GM23338 (cell line): Measurements from ENCODE around the gene TRDMT1. TPM values are rescaled to one million over a fixed set of nuclear protein-coding genes. Genes with fewer than 3 reads are reported as not detected.

Source experiments
- ATAC-seq: fragments of 200-7000 bp; cut with Tn5 transposase; 3 replicates; pipeline ENCODE4 v1.9.1; 2020
- DNase-seq: peaks from one replicate; pipeline ENCODE4 v3.0.0-alpha.2; 2015; ENCODE audit warnings: low spot score
- H2AFZ ChIP-seq: fragments of 200-600 bp; sonication (generic); 2 replicates; pipeline ENCODE4 v1.8.0; 2016; ENCODE audit warnings: antibody characterized with exemption, mild to moderate bottlenecking, moderate library complexity
- H3F3A ChIP-seq: fragments of 200-600 bp; sonication (generic); replicated peaks from 2 replicates; pipeline ENCODE4 v1.8.0; 2017; ENCODE audit warnings: antibody characterized with exemption, mixed run types, low read depth
- H3K27ac ChIP-seq: fragments of 200-600 bp; sonication (generic); 2 replicates; pipeline ENCODE4 v1.6.1; 2016; ENCODE audit warnings: low read depth
- H3K27me3 ChIP-seq: fragments of 200-600 bp; sonication (generic); 2 replicates; pipeline ENCODE4 v1.8.0; 2016; ENCODE audit warnings: mild to moderate bottlenecking, mixed run types, moderate library complexity; ENCODE audit not compliant: insufficient read depth
- H3K36me3 ChIP-seq: fragments of 200-600 bp; sonication (generic); 2 replicates; pipeline ENCODE4 v1.8.0; 2016; ENCODE audit warnings: mild to moderate bottlenecking; ENCODE audit not compliant: insufficient read depth
- H3K4me1 ChIP-seq: fragments of 200-600 bp; sonication (generic); 2 replicates; pipeline ENCODE4 v1.8.0; 2016; ENCODE audit warnings: mild to moderate bottlenecking, moderate library complexity; ENCODE audit not compliant: insufficient read depth
- H3K4me2 ChIP-seq: fragments of 200-600 bp; sonication (generic); 2 replicates; pipeline ENCODE4 v1.7.1; 2017; ENCODE audit warnings: mixed run types
- H3K4me3 ChIP-seq: fragments of 200-600 bp; sonication (generic); 2 replicates; pipeline ENCODE4 v1.6.1; 2016; ENCODE audit warnings: mixed run types
- H3K79me2 ChIP-seq: fragments of 200-600 bp; sonication (generic); replicated peaks from 2 replicates; pipeline ENCODE4 v1.8.0; 2017; ENCODE audit warnings: mild to moderate bottlenecking; ENCODE audit not compliant: insufficient read depth
- H3K9me2 ChIP-seq: fragments of 200-600 bp; sonication (generic); 2 replicates; pipeline ENCODE4 v1.8.0; 2017; ENCODE audit not compliant: insufficient read depth
- H4K20me1 ChIP-seq: fragments of 200-600 bp; sonication (generic); replicated peaks from 2 replicates; pipeline ENCODE4 v1.8.0; 2017; ENCODE audit warnings: mild to moderate bottlenecking; ENCODE audit not compliant: insufficient read depth
- H3K27ac Mint-ChIP-seq: 2 replicates; pipeline ENCODE4 v1.8.0; 2020; ENCODE audit warnings: inconsistent platforms, mild to moderate bottlenecking, moderate library complexity, mixed read lengths
- H3K27me3 Mint-ChIP-seq: 3 replicates; pipeline ENCODE4 v1.8.0; 2022; ENCODE audit warnings: low read depth, mild to moderate bottlenecking, moderate library complexity, mixed read lengths, inconsistent platforms; ENCODE audit not compliant: insufficient read depth, poor library complexity
- H3K36me3 Mint-ChIP-seq: 3 replicates; pipeline ENCODE4 v1.8.0; 2021; ENCODE audit warnings: low read depth, mild to moderate bottlenecking, inconsistent platforms, moderate library complexity, mixed read lengths
- H3K4me1 Mint-ChIP-seq: 3 replicates; pipeline ENCODE4 v1.8.0; 2020; ENCODE audit warnings: mild to moderate bottlenecking, inconsistent platforms, mixed read lengths
- H3K4me3 Mint-ChIP-seq: 3 replicates; pipeline ENCODE4 v1.8.0; 2021; ENCODE audit warnings: moderate library complexity, mild to moderate bottlenecking, inconsistent platforms, mixed read lengths
- H3K9me3 Mint-ChIP-seq: 3 replicates; pipeline ENCODE4 v1.8.0; 2020; ENCODE audit warnings: moderate library complexity, mild to moderate bottlenecking, inconsistent platforms, mixed read lengths
- CREB1 ChIP-seq: fragments of 250-450 bp; sonication (Bioruptor Pico); IDR thresholded peaks from 2 replicates; pipeline ENCODE4 v1.5.0; 2020; ENCODE audit warnings: low read depth, mild to moderate bottlenecking, moderate library complexity
- EZH2 ChIP-seq: fragments of 200-600 bp; sonication (generic); IDR thresholded peaks from one replicate; pipeline ENCODE4 v1.8.0; 2017; ENCODE audit warnings: antibody characterized with exemption, mild to moderate bottlenecking, low read depth; ENCODE audit not compliant: unreplicated experiment
- EZH2phosphoT487 ChIP-seq: fragments of 200-600 bp; sonication (generic); IDR thresholded peaks from one replicate; pipeline ENCODE4 v1.8.1; 2018; ENCODE audit warnings: antibody characterized with exemption; ENCODE audit not compliant: unreplicated experiment
- JUNB ChIP-seq: IDR thresholded peaks from one replicate; pipeline ENCODE4 v1.6.1; 2016; ENCODE audit warnings: antibody characterized with exemption; ENCODE audit not compliant: unreplicated experiment
- POLR2AphosphoS5 ChIP-seq: IDR thresholded peaks from 2 replicates; pipeline ENCODE4 v1.6.1; 2016; ENCODE audit warnings: antibody characterized with exemption, low read depth
- STAT1 ChIP-seq: IDR thresholded peaks from one replicate; pipeline ENCODE4 v1.6.1; 2016; ENCODE audit warnings: antibody characterized with exemption; ENCODE audit not compliant: unreplicated experiment
- ZNF331 ChIP-seq: fragments of 250-450 bp; sonication (Bioruptor Pico); IDR thresholded peaks from 2 replicates; pipeline ENCODE4 v1.5.0; 2020; ENCODE audit warnings: low read depth, mild to moderate bottlenecking, moderate library complexity
- polyA plus RNA-seq: library from polyadenylated mRNA; unstranded; fragments of >200 nt; fragmentation: Nextera tagmentation; extraction: Ambion mirVana; gene quantifications from 2 replicates; pipeline ENCODE4 v1.2.1, GENCODE V29; 2016
- total RNA-seq: library from RNA; depleted of rRNA; stranded (reverse); fragments of >200 nt; shearing (Covaris generic); gene quantifications from 2 replicates; pipeline ENCODE4 v1.2.3, GENCODE V29; 2014
- TF ChIP-seq, protein P1 (sequence below): IDR thresholded peaks from one replicate; pipeline ENCODE4 v1.6.1; 2018; ENCODE audit warnings: antibody characterized with exemption; ENCODE audit not compliant: unreplicated experiment
- TF ChIP-seq, protein P2 (sequence below), 2 experiments: fragments of 200-600 bp in 1 of 2; sonication (generic) in 1 of 2; conservative IDR thresholded peaks; 2 replicates each; pipeline versions ENCODE4 v1.5.1 to v1.6.1; 2016 to 2017; ENCODE audit warnings: antibody characterized with exemption in 2 of 2, low read depth in 2 of 2, mild to moderate bottlenecking in 2 of 2, moderate library complexity in 1 of 2
- TF ChIP-seq, protein P3 (sequence below): fragments of 250-450 bp; sonication (Bioruptor Pico); IDR thresholded peaks from 2 replicates; pipeline ENCODE4 v1.5.0; 2020; ENCODE audit warnings: mild to moderate bottlenecking, moderate library complexity
- TF ChIP-seq, protein P4 (sequence below): IDR thresholded peaks from 2 replicates; pipeline ENCODE4 v1.6.1; 2016; ENCODE audit warnings: antibody characterized with exemption

TRDMT1 gene
- total and polyA plus RNA-seq, 2 experiments from 2014 or later = 16.0 to 37.7 TPM

DNA sequence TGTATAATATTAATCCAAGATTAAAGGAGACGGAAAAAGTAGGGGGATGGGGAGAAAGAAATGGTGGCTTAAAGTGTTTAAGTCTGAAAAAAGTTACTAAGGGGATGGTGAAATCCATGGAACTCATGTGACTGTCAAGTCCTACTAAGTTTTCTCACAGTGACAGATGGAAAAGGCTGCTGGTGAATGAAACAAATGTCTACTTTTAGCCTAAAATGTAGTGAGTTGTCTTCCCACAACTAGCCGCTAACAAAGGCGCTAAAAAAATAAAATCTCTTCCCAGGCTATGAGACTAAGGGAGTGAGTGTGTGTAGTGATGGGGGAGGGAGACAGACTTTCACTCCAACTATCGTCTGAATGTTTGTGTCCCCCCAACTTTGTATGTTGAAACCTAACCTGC lies 39.1 kb upstream of the TRDMT1 start (continued):
- TF ChIP-seq, protein P1, sequence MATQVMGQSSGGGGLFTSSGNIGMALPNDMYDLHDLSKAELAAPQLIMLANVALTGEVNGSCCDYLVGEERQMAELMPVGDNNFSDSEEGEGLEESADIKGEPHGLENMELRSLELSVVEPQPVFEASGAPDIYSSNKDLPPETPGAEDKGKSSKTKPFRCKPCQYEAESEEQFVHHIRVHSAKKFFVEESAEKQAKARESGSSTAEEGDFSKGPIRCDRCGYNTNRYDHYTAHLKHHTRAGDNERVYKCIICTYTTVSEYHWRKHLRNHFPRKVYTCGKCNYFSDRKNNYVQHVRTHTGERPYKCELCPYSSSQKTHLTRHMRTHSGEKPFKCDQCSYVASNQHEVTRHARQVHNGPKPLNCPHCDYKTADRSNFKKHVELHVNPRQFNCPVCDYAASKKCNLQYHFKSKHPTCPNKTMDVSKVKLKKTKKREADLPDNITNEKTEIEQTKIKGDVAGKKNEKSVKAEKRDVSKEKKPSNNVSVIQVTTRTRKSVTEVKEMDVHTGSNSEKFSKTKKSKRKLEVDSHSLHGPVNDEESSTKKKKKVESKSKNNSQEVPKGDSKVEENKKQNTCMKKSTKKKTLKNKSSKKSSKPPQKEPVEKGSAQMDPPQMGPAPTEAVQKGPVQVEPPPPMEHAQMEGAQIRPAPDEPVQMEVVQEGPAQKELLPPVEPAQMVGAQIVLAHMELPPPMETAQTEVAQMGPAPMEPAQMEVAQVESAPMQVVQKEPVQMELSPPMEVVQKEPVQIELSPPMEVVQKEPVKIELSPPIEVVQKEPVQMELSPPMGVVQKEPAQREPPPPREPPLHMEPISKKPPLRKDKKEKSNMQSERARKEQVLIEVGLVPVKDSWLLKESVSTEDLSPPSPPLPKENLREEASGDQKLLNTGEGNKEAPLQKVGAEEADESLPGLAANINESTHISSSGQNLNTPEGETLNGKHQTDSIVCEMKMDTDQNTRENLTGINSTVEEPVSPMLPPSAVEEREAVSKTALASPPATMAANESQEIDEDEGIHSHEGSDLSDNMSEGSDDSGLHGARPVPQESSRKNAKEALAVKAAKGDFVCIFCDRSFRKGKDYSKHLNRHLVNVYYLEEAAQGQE = no peak
- TF ChIP-seq ZNF331 (CRISPR knock-in tag) = no peak

DNA sequence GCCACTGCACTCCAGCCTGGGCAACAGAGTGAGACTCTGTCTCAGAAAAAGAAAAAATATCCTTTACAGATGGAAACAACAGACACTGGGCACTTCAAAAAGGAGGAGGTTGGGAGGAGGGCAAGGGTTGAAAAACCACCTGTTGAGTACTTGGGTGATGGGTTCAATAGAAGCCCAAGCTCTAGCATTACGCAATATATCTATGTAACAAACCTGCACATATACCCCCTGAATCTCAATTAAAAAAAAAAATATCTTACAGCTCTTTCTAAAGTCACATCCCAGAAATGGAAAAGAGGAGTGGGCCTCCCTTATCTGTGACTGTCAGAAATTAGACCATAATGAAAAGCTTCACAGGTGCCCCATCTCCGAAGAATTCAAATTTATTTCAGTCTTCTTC lies 38.6 kb upstream of the TRDMT1 start:
- H3F3A ChIP-seq = no peaks in the 10 kb centered on the region
- no peak overlapping the region for H2AFZ ChIP-seq
- no peaks in the 10 kb centered on the region for H3K9me3 Mint-ChIP-seq
- H3K4me3 ChIP-seq = no peak overlapping the region
- peaks cover 22% of the 10 kb centered on the region; the same call in 1 of the 2 replicates for H3K36me3 ChIP-seq
- H3K27me3 ChIP-seq = no peaks in the 10 kb centered on the region
- no peak overlapping the region for H3K4me2 ChIP-seq
- ATAC-seq (no peak), DNase-seq (no peak)
- no peaks in the 10 kb centered on the region for H3K4me1 ChIP-seq
- H3K27ac ChIP-seq = no peak overlapping the region
- H3K27me3 Mint-ChIP-seq = peaks cover 5% of the 10 kb centered on the region
- H3K4me3 Mint-ChIP-seq = no peak overlapping the region
- no peaks in the 10 kb centered on the region for H3K9me2 ChIP-seq
- no peak overlapping the region for H3K27ac Mint-ChIP-seq
- H3K36me3 Mint-ChIP-seq = peaks cover 11% of the 10 kb centered on the region
- no peaks in the 10 kb centered on the region for H3K4me1 Mint-ChIP-seq
- H3K79me2 ChIP-seq = no peaks in the 10 kb centered on the region
- no peaks in the 10 kb centered on the region for H4K20me1 ChIP-seq
- TF ChIP-seq CREB1 (CRISPR knock-in tag) = no peak
- no peak for TF ChIP-seq STAT1
- TF ChIP-seq, protein P2, sequence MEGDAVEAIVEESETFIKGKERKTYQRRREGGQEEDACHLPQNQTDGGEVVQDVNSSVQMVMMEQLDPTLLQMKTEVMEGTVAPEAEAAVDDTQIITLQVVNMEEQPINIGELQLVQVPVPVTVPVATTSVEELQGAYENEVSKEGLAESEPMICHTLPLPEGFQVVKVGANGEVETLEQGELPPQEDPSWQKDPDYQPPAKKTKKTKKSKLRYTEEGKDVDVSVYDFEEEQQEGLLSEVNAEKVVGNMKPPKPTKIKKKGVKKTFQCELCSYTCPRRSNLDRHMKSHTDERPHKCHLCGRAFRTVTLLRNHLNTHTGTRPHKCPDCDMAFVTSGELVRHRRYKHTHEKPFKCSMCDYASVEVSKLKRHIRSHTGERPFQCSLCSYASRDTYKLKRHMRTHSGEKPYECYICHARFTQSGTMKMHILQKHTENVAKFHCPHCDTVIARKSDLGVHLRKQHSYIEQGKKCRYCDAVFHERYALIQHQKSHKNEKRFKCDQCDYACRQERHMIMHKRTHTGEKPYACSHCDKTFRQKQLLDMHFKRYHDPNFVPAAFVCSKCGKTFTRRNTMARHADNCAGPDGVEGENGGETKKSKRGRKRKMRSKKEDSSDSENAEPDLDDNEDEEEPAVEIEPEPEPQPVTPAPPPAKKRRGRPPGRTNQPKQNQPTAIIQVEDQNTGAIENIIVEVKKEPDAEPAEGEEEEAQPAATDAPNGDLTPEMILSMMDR (conservative IDR thresholded peaks at IDR 0.05; ENCODE audit: low read depth in 2 of 2) = no peak
- no peak for TF ChIP-seq EZH2phosphoT487
- TF ChIP-seq EZH2 = no peak
- no peak for TF ChIP-seq ZNF331 (CRISPR knock-in tag)
- TF ChIP-seq POLR2AphosphoS5 = no peak
- TF ChIP-seq, protein P3, sequence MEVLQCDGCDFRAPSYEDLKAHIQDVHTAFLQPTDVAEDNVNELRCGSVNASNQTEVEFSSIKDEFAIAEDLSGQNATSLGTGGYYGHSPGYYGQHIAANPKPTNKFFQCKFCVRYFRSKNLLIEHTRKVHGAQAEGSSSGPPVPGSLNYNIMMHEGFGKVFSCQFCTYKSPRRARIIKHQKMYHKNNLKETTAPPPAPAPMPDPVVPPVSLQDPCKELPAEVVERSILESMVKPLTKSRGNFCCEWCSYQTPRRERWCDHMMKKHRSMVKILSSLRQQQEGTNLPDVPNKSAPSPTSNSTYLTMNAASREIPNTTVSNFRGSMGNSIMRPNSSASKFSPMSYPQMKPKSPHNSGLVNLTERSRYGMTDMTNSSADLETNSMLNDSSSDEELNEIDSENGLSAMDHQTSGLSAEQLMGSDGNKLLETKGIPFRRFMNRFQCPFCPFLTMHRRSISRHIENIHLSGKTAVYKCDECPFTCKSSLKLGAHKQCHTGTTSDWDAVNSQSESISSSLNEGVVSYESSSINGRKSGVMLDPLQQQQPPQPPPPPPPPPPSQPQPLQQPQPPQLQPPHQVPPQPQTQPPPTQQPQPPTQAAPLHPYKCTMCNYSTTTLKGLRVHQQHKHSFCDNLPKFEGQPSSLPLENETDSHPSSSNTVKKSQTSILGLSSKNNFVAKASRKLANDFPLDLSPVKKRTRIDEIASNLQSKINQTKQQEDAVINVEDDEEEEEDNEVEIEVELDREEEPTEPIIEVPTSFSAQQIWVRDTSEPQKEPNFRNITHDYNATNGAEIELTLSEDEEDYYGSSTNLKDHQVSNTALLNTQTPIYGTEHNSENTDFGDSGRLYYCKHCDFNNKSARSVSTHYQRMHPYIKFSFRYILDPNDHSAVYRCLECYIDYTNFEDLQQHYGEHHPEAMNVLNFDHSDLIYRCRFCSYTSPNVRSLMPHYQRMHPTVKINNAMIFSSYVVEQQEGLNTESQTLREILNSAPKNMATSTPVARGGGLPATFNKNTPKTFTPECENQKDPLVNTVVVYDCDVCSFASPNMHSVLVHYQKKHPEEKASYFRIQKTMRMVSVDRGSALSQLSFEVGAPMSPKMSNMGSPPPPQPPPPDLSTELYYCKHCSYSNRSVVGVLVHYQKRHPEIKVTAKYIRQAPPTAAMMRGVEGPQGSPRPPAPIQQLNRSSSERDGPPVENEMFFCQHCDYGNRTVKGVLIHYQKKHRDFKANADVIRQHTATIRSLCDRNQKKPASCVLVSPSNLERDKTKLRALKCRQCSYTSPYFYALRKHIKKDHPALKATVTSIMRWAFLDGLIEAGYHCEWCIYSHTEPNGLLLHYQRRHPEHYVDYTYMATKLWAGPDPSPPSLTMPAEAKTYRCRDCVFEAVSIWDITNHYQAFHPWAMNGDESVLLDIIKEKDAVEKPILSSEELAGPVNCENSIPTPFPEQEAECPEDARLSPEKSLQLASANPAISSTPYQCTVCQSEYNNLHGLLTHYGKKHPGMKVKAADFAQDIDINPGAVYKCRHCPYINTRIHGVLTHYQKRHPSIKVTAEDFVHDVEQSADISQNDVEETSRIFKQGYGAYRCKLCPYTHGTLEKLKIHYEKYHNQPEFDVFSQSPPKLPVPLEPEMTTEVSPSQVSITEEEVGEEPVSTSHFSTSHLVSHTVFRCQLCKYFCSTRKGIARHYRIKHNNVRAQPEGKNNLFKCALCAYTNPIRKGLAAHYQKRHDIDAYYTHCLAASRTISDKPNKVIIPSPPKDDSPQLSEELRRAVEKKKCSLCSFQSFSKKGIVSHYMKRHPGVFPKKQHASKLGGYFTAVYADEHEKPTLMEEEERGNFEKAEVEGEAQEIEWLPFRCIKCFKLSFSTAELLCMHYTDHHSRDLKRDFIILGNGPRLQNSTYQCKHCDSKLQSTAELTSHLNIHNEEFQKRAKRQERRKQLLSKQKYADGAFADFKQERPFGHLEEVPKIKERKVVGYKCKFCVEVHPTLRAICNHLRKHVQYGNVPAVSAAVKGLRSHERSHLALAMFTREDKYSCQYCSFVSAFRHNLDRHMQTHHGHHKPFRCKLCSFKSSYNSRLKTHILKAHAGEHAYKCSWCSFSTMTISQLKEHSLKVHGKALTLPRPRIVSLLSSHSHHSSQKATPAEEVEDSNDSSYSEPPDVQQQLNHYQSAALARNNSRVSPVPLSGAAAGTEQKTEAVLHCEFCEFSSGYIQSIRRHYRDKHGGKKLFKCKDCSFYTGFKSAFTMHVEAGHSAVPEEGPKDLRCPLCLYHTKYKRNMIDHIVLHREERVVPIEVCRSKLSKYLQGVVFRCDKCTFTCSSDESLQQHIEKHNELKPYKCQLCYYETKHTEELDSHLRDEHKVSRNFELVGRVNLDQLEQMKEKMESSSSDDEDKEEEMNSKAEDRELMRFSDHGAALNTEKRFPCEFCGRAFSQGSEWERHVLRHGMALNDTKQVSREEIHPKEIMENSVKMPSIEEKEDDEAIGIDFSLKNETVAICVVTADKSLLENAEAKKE (CRISPR knock-in tag) = no peak
- no peak for TF ChIP-seq JUNB
- TF ChIP-seq, protein P4, sequence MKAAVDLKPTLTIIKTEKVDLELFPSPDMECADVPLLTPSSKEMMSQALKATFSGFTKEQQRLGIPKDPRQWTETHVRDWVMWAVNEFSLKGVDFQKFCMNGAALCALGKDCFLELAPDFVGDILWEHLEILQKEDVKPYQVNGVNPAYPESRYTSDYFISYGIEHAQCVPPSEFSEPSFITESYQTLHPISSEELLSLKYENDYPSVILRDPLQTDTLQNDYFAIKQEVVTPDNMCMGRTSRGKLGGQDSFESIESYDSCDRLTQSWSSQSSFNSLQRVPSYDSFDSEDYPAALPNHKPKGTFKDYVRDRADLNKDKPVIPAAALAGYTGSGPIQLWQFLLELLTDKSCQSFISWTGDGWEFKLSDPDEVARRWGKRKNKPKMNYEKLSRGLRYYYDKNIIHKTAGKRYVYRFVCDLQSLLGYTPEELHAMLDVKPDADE = no peak
